Measurements from ENCODE around the gene FKRP.

Gene FKRP, protein sequence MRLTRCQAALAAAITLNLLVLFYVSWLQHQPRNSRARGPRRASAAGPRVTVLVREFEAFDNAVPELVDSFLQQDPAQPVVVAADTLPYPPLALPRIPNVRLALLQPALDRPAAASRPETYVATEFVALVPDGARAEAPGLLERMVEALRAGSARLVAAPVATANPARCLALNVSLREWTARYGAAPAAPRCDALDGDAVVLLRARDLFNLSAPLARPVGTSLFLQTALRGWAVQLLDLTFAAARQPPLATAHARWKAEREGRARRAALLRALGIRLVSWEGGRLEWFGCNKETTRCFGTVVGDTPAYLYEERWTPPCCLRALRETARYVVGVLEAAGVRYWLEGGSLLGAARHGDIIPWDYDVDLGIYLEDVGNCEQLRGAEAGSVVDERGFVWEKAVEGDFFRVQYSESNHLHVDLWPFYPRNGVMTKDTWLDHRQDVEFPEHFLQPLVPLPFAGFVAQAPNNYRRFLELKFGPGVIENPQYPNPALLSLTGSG

GRCh38 chr19:46745521-46746280 is at the start of gene FKRP:
Gene FKRP (plus strand): TSS chr19:46746057. CDS start chr19:46755451, 9,394 bp downstream.
- Histone ChIP-seq H3K4me1 (peaks cover 0 to 54% (median 34%) of the 10 kb centered on the region in 4 donors), H3K4me3 (peak within 1 kb of the TSS; percentile 94 to 100), H3K27ac (peak within 1 kb of the TSS; percentile 86 to 97), H3K36me3 (peaks cover 0 to 11% (median 8%) of the 10 kb centered on the region in 3 donors), H3K27me3 (no peaks in the 10 kb centered on the region), H3K9me3 (no peaks in the 10 kb centered on the region)
- intact Hi-C loops (cut with DNase I; ENCODE audit: low total_unique reads), result no loop called here
- DNase-seq, result no peak
- TF ChIP-seq CTCF (IDR thresholded peaks at IDR 0.05), result no peak

- Histone ChIP-seq H3K4me3 (peak overlapping the region; percentile 27 to 38), H3K36me3 (peaks cover 61 to 99% (median 91%) of the 10 kb centered on the region in 3 donors), H3K4me1 (peaks cover 0 to 13% (median 5%) of the 10 kb centered on the region in 4 donors), H3K9me3 (no peaks in the 10 kb centered on the region), H3K27ac (no peak overlapping the region), H3K27me3 (no peaks in the 10 kb centered on the region)
- intact Hi-C loops (cut with DNase I; ENCODE audit: low total_unique reads), result no loop called here
- no peak for TF ChIP-seq CTCF (IDR thresholded peaks at IDR 0.05)
- no peak for DNase-seq
Observed at GRCh38 chr19:46696866-46697203, 49.0 kb upstream of the FKRP start.

DNA sequence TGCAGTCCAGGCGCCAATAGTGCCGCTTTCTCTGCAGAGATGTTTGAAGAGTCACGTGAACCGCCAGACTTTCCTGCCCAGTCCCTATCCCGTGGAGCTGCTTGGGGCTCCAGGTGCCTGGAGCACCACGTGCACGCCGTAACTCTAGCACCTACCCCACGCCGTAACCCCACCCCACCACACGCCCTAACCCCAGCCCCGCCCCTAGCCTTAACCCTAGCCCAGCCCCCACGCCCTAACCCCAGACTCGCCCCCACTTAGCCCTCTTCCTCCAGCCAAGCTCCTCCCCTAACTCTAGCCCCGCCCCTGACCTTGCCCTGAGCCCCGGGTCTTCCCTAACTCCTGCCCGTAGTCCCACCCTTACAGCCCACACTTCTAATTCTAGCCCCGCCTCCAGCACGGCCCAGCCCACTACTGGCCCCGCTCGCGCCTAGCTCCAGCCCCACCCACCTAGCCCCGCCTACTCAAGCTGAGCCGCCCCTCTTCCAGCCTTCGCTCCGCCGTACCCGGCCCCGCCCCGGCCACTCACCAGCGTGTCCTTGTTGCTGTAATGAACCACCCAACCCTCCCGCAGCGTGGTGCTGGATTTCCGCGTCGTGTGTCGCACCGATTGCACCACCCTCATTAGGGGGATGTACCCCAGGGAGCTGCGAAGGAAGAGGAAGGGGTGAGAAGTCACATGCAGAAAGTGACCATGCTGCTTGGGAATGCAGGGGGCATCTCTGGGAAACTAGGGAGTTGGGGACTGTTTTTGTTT is 48.5 kb upstream of the FKRP start:
- Histone ChIP-seq H3K4me3 (peak overlapping the region; percentile 27 to 38), H3K27me3 (no peaks in the 10 kb centered on the region), H3K4me1 (peaks cover 0 to 13% (median 5%) of the 10 kb centered on the region in 4 donors), H3K36me3 (peaks cover 61 to 99% (median 91%) of the 10 kb centered on the region in 3 donors), H3K27ac (peak overlapping the region; percentile 16 to 20), H3K9me3 (no peaks in the 10 kb centered on the region)
- TF ChIP-seq CTCF (IDR thresholded peaks at IDR 0.05), result peak in 1 of 2 experiments; percentile 9
- DNase-seq, result peak; percentile 86 to 93
- intact Hi-C loops (cut with DNase I; ENCODE audit: low total_unique reads), result no loop called here

- Histone ChIP-seq H3K27ac (peak overlapping the region in 1 of 2 donors; percentile 20), H3K4me3 (no peak overlapping the region), H3K4me1 (peaks cover 0 to 13% (median 5%) of the 10 kb centered on the region in 4 donors), H3K27me3 (no peaks in the 10 kb centered on the region), H3K9me3 (no peaks in the 10 kb centered on the region), H3K36me3 (peaks cover 59 to 99% (median 90%) of the 10 kb centered on the region in 3 donors)
- intact Hi-C loops (cut with DNase I; ENCODE audit: low total_unique reads), result no loop called here
- TF ChIP-seq CTCF (IDR thresholded peaks at IDR 0.05), result no peak
- DNase-seq, result no peak
Observed at GRCh38 chr19:46698395-46699321, 47.2 kb upstream of the FKRP start.
